HepG2 (cell line): ENCODE data around the gene IRF7. TPM values are rescaled to one million over a fixed set of nuclear protein-coding genes. Genes with fewer than 3 reads are reported as not detected.

Source experiments
- BCL6 ChIP-seq: IDR thresholded peaks from 2 replicates; pipeline ENCODE4 v1.6.1; 2016; ENCODE audit warnings: missing genetic modification reagents, missing compliant biosample characterization
- ELF3 ChIP-seq: IDR thresholded peaks from 2 replicates; pipeline ENCODE4 v1.6.1; 2016; ENCODE audit warnings: missing genetic modification reagents, missing compliant biosample characterization
- GABPB1 ChIP-seq: IDR thresholded peaks from 2 replicates; pipeline ENCODE4 v1.6.1; 2016; ENCODE audit warnings: mild to moderate bottlenecking, missing genetic modification reagents, moderate library complexity, missing compliant biosample characterization
- KDM3A ChIP-seq: IDR thresholded peaks from 2 replicates; pipeline ENCODE4 v1.6.1; 2018; ENCODE audit warnings: low read depth, missing compliant biosample characterization
- KLF6 ChIP-seq: IDR thresholded peaks from 2 replicates; pipeline ENCODE4 v1.8.0; 2016; ENCODE audit warnings: missing biosample characterization, missing genetic modification reagents
- MEIS1 ChIP-seq: sonication (generic); formaldehyde crosslinking; IDR thresholded peaks from 2 replicates; pipeline ENCODE4 v1.9.0; 2021; ENCODE audit warnings: mild to moderate bottlenecking, missing genetic modification reagents, moderate library complexity, borderline replicate concordance
- MTF2 ChIP-seq: sonication (generic); formaldehyde crosslinking; IDR thresholded peaks from 2 replicates; pipeline ENCODE4 v1.5.0; 2020; ENCODE audit warnings: missing genetic modification reagents, borderline replicate concordance
- PLRG1 ChIP-seq: fragments of 450-650 bp; conservative IDR thresholded peaks from 2 replicates; pipeline ENCODE4 v1.6.1; 2016
- SKI ChIP-seq: fragments of 450-650 bp; IDR thresholded peaks from one replicate; pipeline ENCODE4 v1.6.1; 2018; ENCODE audit warnings: mild to moderate bottlenecking; ENCODE audit not compliant: partially characterized antibody
- SP5 ChIP-seq: IDR thresholded peaks from 2 replicates; pipeline ENCODE4 v1.6.1; 2016; ENCODE audit warnings: low read depth, borderline replicate concordance
- SRSF4 ChIP-seq: fragments of 200-400 bp; formaldehyde crosslinking; IDR thresholded peaks from one replicate; pipeline ENCODE4 v1.6.1; 2018; ENCODE audit warnings: mild to moderate bottlenecking, low read depth, low read length, moderate library complexity; ENCODE audit not compliant: poor library complexity, severe bottlenecking
- THAP11 ChIP-seq: IDR thresholded peaks from 2 replicates; pipeline ENCODE4 v1.6.1; 2016; ENCODE audit warnings: missing biosample characterization, missing genetic modification reagents
- TMF1 ChIP-seq: sonication (generic); formaldehyde crosslinking; IDR thresholded peaks from 2 replicates; pipeline ENCODE4 v1.8.1; 2022; ENCODE audit warnings: low read depth, missing genetic modification reagents
- ZBTB20 ChIP-seq: sonication (generic); formaldehyde crosslinking; IDR thresholded peaks from 2 replicates; pipeline ENCODE4 v1.8.1; 2023; ENCODE audit warnings: missing genetic modification reagents, low read depth, mild to moderate bottlenecking, borderline replicate concordance
- ZBTB38 ChIP-seq: sonication (generic); formaldehyde crosslinking; IDR thresholded peaks from 2 replicates; pipeline ENCODE4 v1.5.1; 2020; ENCODE audit warnings: mild to moderate bottlenecking, missing genetic modification reagents
- ZNF12 ChIP-seq: sonication (generic); formaldehyde crosslinking; IDR thresholded peaks from 2 replicates; pipeline ENCODE4 v1.5.0; 2020; ENCODE audit warnings: missing genetic modification reagents
- ZNF44 ChIP-seq: sonication (generic); formaldehyde crosslinking; IDR thresholded peaks from 2 replicates; pipeline ENCODE4 v1.5.1; 2020; ENCODE audit warnings: mild to moderate bottlenecking, missing genetic modification reagents
- polyA plus RNA-seq, 8 experiments: library from polyadenylated mRNA; depleted of rRNA in 3 of 8; stranded (reverse) in 7 of 8; unstranded in 1 of 8; fragments of >200 nt; fragmentation: Illumina TruSeq in 4 of 8; extraction: Trizol in 4 of 8; gene quantifications; 2 replicates each; pipeline versions ENCODE4 v1.2.1 to v1.2.3, GENCODE V29; 2011 to 2016; ENCODE audit warnings: low read depth in 4 of 8, missing spikeins in 1 of 8, mixed read lengths in 1 of 8; ENCODE audit not compliant: insufficient read depth in 1 of 8
- total RNA-seq, 5 experiments: library from RNA; depleted of rRNA; stranded (reverse); fragments of >200 nt; fragmentation: Illumina TruSeq; extraction: Trizol; gene quantifications; 2 replicates each; pipeline ENCODE4 v1.2.3, GENCODE V29; 2016; ENCODE audit warnings: low read depth in 1 of 5
- TF ChIP-seq, protein P1 (sequence below): sonication (generic); formaldehyde crosslinking; IDR thresholded peaks from 2 replicates; pipeline ENCODE4 v1.8.1; 2023; ENCODE audit warnings: mild to moderate bottlenecking, moderate library complexity, missing genetic modification reagents
- TF ChIP-seq, protein P2 (sequence below): sonication (generic); formaldehyde crosslinking; IDR thresholded peaks from 2 replicates; pipeline ENCODE4 v1.4.0; 2020; ENCODE audit warnings: missing genetic modification reagents, borderline replicate concordance
- TF ChIP-seq, protein P3 (sequence below): sonication (generic); formaldehyde crosslinking; IDR thresholded peaks from 2 replicates; pipeline ENCODE4 v1.5.0; 2020; ENCODE audit warnings: missing genetic modification reagents
- TF ChIP-seq, protein P4 (sequence below): sonication (generic); formaldehyde crosslinking; IDR thresholded peaks from 2 replicates; pipeline ENCODE4 v1.9.0; 2022; ENCODE audit warnings: missing genetic modification reagents, mild to moderate bottlenecking, borderline replicate concordance
- TF ChIP-seq, protein P5 (sequence below): sonication (generic); formaldehyde crosslinking; IDR thresholded peaks from 2 replicates; pipeline ENCODE4 v1.4.0; 2020; ENCODE audit warnings: mild to moderate bottlenecking, missing genetic modification reagents
- TF ChIP-seq, protein P6 (sequence below): sonication (generic); formaldehyde crosslinking; IDR thresholded peaks from 2 replicates; pipeline ENCODE4 v1.8.1; 2023; ENCODE audit warnings: missing genetic modification reagents, inconsistent platforms, borderline replicate concordance

The IRF7 gene
- total and polyA plus RNA-seq, 2 of the 13 experiments (the other 11 are each of a cell fraction or from before 2014, with no cell fraction given) = not detected

DNA sequence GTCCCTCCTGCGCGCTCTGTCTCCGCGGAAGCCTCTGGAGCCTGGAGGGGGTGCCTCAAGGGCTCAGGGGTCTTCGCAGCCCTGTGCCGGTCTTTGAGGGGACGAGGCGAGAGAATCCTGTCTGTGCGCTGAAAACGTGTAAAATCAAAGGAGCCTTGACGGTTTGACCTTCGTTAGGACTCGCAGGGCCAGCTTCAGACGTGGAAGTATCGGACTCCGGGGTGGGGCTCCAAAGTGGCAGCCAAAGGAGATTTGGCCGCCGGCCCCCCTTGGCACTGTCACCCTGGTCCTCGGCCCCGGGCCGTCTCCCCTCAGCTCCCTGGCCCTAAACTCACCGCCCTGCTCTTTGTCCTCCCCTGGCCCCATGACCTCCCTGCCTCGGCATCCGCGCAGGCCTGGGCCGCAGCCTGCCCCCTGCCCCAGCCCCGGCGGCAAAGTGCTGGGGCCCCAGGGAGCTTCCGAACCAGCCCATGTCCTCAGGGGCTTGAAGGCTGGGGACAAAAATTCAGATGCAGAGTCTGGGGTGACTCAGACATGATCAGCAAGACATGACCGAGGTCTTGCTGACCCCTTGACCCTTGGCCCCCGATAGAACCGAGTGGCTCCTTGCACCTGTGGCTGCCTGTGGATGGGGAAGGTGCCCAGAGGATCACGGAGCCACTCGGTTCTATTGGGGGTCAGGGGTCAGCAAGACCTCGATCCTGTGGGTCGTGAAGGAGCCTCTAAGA is 46.4 kb downstream of the IRF7 start (continued):
- TF ChIP-seq, protein P1, sequence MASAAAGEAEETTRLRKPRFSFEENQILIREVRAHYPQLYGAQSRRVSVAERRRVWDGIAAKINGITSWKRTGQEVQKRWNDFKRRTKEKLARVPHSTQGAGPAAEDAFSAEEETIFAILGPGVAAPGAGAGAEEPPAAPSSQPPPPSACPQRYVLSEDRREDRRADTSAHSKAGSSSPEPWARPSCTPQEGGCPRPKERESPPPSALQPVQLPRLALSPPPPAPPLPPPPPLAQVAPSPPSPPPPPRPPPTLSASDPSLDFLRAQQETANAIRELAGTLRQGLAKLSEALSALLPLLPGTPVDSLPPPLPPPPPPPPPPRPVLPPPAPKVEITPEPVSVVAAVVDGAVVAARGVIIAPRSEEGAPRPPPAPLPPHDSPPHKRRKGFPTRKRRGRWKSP (CRISPR knock-in tag) = no peak; the same call in 1 of the 2 replicates
- no peak for TF ChIP-seq ZNF12 (CRISPR knock-in tag)
- no peak for TF ChIP-seq SKI
- TF ChIP-seq, protein P2, sequence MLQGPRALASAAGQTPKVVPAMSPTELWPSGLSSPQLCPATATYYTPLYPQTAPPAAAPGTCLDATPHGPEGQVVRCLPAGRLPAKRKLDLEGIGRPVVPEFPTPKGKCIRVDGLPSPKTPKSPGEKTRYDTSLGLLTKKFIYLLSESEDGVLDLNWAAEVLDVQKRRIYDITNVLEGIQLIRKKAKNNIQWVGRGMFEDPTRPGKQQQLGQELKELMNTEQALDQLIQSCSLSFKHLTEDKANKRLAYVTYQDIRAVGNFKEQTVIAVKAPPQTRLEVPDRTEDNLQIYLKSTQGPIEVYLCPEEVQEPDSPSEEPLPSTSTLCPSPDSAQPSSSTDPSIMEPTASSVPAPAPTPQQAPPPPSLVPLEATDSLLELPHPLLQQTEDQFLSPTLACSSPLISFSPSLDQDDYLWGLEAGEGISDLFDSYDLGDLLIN (CRISPR knock-in tag) = no peak
- TF ChIP-seq, protein P3, sequence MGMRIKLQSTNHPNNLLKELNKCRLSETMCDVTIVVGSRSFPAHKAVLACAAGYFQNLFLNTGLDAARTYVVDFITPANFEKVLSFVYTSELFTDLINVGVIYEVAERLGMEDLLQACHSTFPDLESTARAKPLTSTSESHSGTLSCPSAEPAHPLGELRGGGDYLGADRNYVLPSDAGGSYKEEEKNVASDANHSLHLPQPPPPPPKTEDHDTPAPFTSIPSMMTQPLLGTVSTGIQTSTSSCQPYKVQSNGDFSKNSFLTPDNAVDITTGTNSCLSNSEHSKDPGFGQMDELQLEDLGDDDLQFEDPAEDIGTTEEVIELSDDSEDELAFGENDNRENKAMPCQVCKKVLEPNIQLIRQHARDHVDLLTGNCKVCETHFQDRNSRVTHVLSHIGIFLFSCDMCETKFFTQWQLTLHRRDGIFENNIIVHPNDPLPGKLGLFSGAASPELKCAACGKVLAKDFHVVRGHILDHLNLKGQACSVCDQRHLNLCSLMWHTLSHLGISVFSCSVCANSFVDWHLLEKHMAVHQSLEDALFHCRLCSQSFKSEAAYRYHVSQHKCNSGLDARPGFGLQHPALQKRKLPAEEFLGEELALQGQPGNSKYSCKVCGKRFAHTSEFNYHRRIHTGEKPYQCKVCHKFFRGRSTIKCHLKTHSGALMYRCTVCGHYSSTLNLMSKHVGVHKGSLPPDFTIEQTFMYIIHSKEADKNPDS (CRISPR knock-in tag) = no peak
- TF ChIP-seq, protein P4, sequence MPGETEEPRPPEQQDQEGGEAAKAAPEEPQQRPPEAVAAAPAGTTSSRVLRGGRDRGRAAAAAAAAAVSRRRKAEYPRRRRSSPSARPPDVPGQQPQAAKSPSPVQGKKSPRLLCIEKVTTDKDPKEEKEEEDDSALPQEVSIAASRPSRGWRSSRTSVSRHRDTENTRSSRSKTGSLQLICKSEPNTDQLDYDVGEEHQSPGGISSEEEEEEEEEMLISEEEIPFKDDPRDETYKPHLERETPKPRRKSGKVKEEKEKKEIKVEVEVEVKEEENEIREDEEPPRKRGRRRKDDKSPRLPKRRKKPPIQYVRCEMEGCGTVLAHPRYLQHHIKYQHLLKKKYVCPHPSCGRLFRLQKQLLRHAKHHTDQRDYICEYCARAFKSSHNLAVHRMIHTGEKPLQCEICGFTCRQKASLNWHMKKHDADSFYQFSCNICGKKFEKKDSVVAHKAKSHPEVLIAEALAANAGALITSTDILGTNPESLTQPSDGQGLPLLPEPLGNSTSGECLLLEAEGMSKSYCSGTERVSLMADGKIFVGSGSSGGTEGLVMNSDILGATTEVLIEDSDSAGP (CRISPR knock-in tag) = peak; percentile 42; the same call in 1 of the 2 replicates
- TF ChIP-seq PLRG1 = no peak
- TF ChIP-seq THAP11 (CRISPR knock-in tag) = no peak
- peak; percentile 53 for TF ChIP-seq GABPB1 (CRISPR knock-in tag)
- no peak for TF ChIP-seq SRSF4
- TF ChIP-seq SP5 (CRISPR knock-in tag) = no peak
- TF ChIP-seq KDM3A (CRISPR knock-in tag) = no peak
- TF ChIP-seq MEIS1 = no peak
- TF ChIP-seq, protein P5, sequence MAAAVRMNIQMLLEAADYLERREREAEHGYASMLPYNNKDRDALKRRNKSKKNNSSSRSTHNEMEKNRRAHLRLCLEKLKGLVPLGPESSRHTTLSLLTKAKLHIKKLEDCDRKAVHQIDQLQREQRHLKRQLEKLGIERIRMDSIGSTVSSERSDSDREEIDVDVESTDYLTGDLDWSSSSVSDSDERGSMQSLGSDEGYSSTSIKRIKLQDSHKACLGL = no peak; the same call in 1 of the 2 replicates
- peak; percentile 5; the same call in 1 of the 2 replicates for TF ChIP-seq ZBTB38 (CRISPR knock-in tag)
- TF ChIP-seq MTF2 = no peak
- no peak for TF ChIP-seq ZNF44 (CRISPR knock-in tag)
- TF ChIP-seq, protein P6, sequence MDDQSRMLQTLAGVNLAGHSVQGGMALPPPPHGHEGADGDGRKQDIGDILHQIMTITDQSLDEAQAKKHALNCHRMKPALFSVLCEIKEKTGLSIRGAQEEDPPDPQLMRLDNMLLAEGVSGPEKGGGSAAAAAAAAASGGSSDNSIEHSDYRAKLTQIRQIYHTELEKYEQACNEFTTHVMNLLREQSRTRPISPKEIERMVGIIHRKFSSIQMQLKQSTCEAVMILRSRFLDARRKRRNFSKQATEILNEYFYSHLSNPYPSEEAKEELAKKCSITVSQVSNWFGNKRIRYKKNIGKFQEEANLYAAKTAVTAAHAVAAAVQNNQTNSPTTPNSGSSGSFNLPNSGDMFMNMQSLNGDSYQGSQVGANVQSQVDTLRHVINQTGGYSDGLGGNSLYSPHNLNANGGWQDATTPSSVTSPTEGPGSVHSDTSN (CRISPR knock-in tag) = no peak
- no peak for TF ChIP-seq KLF6 (CRISPR knock-in tag)
- no peak for TF ChIP-seq ELF3 (CRISPR knock-in tag)
- TF ChIP-seq TMF1 (CRISPR knock-in tag) = no peak
- TF ChIP-seq ZBTB20 (CRISPR knock-in tag) = peak; percentile 53; the same call in 1 of the 2 replicates
- TF ChIP-seq BCL6 = no peak
